CD4-positive, alpha-beta T cell (primary cell): ENCODE results near the gene RIOX2. TPM values are rescaled to one million over a fixed set of nuclear protein-coding genes. Genes with fewer than 3 reads are reported as not detected.

Experiments used
- ATAC-seq: fragments of 200-7000 bp; cut with Tn5 transposase; one replicate; pipeline ENCODE4 v1.10.0; 2022; ENCODE audit warnings: mild to moderate bottlenecking; ENCODE audit not compliant: poor library complexity
- CTCF ChIA-PET: fragments of 350-600 bp; sonication (Branson Sonifier 250); formaldehyde crosslinking; loops from one replicate; lab custom pipeline; 2021; ENCODE audit warnings: antibody characterized with exemption, inconsistent platforms; lab: Charles Lee
- POLR2A ChIA-PET: fragments of 350-600 bp; sonication (Branson Sonifier 250); formaldehyde crosslinking; loops from one replicate; lab custom pipeline; 2021; ENCODE audit warnings: antibody characterized with exemption, inconsistent platforms; lab: Charles Lee
- DNase-seq, 14 experiments: peaks; one replicate each; pipeline ENCODE4 v3.0.0-alpha.2; 2013 to 2020; ENCODE audit warnings: mixed read lengths in 2 of 14
- H3K27ac ChIP-seq, 2 donors: one replicate each; pipeline versions ENCODE4 v1.5.1 to v1.7.0; 2013; ENCODE audit warnings: low read length in 2 of 2, low read depth in 1 of 2, mild to moderate bottlenecking in 1 of 2
- H3K27me3 ChIP-seq, 2 experiments: 1 replicate in 1 of 2; 2 replicates in 1 of 2; pipeline versions ENCODE4 v1.6.1 to v1.7.0; 2013; ENCODE audit warnings: low read length in 2 of 2, control low read depth in 1 of 2, mild to moderate bottlenecking in 1 of 2, moderate library complexity in 1 of 2; ENCODE audit not compliant: insufficient read depth in 2 of 2, control insufficient read depth in 1 of 2
- H3K36me3 ChIP-seq: one replicate; pipeline ENCODE4 v1.6.1; 2013; ENCODE audit warnings: low read length, control low read depth; ENCODE audit not compliant: insufficient read depth
- H3K4me1 ChIP-seq: one replicate; pipeline ENCODE4 v1.6.1; 2013; ENCODE audit warnings: low read length, control low read depth; ENCODE audit not compliant: insufficient read depth
- H3K4me3 ChIP-seq: one replicate; pipeline ENCODE4 v1.5.1; 2013; ENCODE audit warnings: mild to moderate bottlenecking, low read length, moderate library complexity
- H3K9me3 ChIP-seq, 2 experiments: 1 replicate in 1 of 2; 2 replicates in 1 of 2; pipeline versions ENCODE4 v1.6.1 to v1.7.0; 2013; ENCODE audit warnings: low read length in 2 of 2, mild to moderate bottlenecking in 2 of 2, control low read depth in 1 of 2, moderate library complexity in 1 of 2; ENCODE audit not compliant: control insufficient read depth in 1 of 2, insufficient read depth in 1 of 2
- H3K27ac Mint-ChIP-seq: one replicate; pipeline ENCODE4 v1.8.0; 2020; ENCODE audit warnings: mixed read lengths
- H3K27me3 Mint-ChIP-seq: one replicate; pipeline ENCODE4 v1.8.0; 2021; ENCODE audit warnings: mixed read lengths
- H3K36me3 Mint-ChIP-seq: one replicate; pipeline ENCODE4 v1.8.0; 2021; ENCODE audit warnings: low read depth, mixed read lengths
- H3K4me1 Mint-ChIP-seq: one replicate; pipeline ENCODE4 v1.8.0; 2021; ENCODE audit warnings: low read depth, mixed read lengths
- H3K4me3 Mint-ChIP-seq: one replicate; pipeline ENCODE4 v1.8.0; 2020; ENCODE audit warnings: mild to moderate bottlenecking, mixed read lengths
- H3K9me3 Mint-ChIP-seq: one replicate; pipeline ENCODE4 v1.8.0; 2020; ENCODE audit warnings: mixed read lengths
- CTCF ChIP-seq: fragments of 200-600 bp; IDR thresholded peaks from one replicate; pipeline ENCODE4 v1.8.0; 2022; ENCODE audit warnings: antibody characterized with exemption, mild to moderate bottlenecking
- intact Hi-C, 2 experiments: fragments of 100-400 bp; cut with DNase I in 1 of 2; cut with micrococcal nuclease in 1 of 2; formaldehyde crosslinking; loops; one replicate each; pipeline versions ENCODE4 v1.15.1 to v1.9.0; 2023 to 2025; cut with DNase I, micrococcal nuclease
- total RNA-seq, 174 experiments: library from RNA in 2 of 174; stranded (reverse) in 2 of 174; gene quantifications; one replicate each; pipeline ENCODE4 v1.2.3 and lab custom pipeline; 2021 to 2026

The RIOX2 gene
- total RNA-seq, 2 experiments from 2014 or later, result 13.1 to 13.5 TPM

GRCh38 chr3:97949110-97949485 is 23.1 kb downstream of the RIOX2 start:
- POLR2A ChIA-PET, result no interaction called here
- Mint-ChIP-seq H3K27ac (no peak overlapping the region), H3K27me3 (no peaks in the 10 kb centered on the region), H3K4me3 (no peak overlapping the region), H3K36me3 (peaks cover 99% of the 10 kb centered on the region), H3K9me3 (no peaks in the 10 kb centered on the region), H3K4me1 (no peaks in the 10 kb centered on the region)
- CTCF ChIA-PET, result no interaction called here
- no peaks in the 10 kb centered on the region for H3K4me1 ChIP-seq
- no peak overlapping the region for H3K4me3 ChIP-seq
- no peak overlapping the region for H3K27ac ChIP-seq
- H3K36me3 ChIP-seq, result peaks cover 85% of the 10 kb centered on the region
- DNase-seq (no peak), ATAC-seq (no peak)
- intact Hi-C loops, result no loop called here
- TF ChIP-seq CTCF, result no peak
- no peaks in the 10 kb centered on the region for H3K27me3 ChIP-seq
- no peaks in the 10 kb centered on the region for H3K9me3 ChIP-seq

- Histone ChIP-seq H3K4me3 (no peak overlapping the region), H3K27ac (no peak overlapping the region), H3K36me3 (peaks cover 83% of the 10 kb centered on the region), H3K4me1 (no peaks in the 10 kb centered on the region), H3K9me3 (no peaks in the 10 kb centered on the region), H3K27me3 (no peaks in the 10 kb centered on the region)
- no peak for TF ChIP-seq CTCF
- no peak for ATAC-seq
- peaks cover 99% of the 10 kb centered on the region for H3K36me3 Mint-ChIP-seq
- no peaks in the 10 kb centered on the region for H3K27me3 Mint-ChIP-seq
- H3K4me3 Mint-ChIP-seq, result no peak overlapping the region
- no peaks in the 10 kb centered on the region for H3K9me3 Mint-ChIP-seq
- H3K27ac Mint-ChIP-seq, result no peak overlapping the region
- ChIA-PET CTCF (no interaction called here), POLR2A (no interaction called here)
- intact Hi-C loops, result no loop called here
- DNase-seq, result no peak
- H3K4me1 Mint-ChIP-seq, result no peaks in the 10 kb centered on the region
These were observed 23.7 kb downstream of the RIOX2 start for GRCh38 chr3:97948351-97949109.

- POLR2A ChIA-PET, result interaction anchor here (1.3 kb wide), 1 partner anchor 121 kb away, joined by 3 read pairs; the partner anchor contains the start of gene CRYBG3
- no peaks in the 10 kb centered on the region for H3K27me3 Mint-ChIP-seq
- ATAC-seq (no peak), DNase-seq (no peak)
- peaks cover 52% of the 10 kb centered on the region for H3K36me3 ChIP-seq
- no peaks in the 10 kb centered on the region for H3K4me1 ChIP-seq
- no peaks in the 10 kb centered on the region for H3K9me3 Mint-ChIP-seq
- CTCF ChIA-PET, result interaction anchor here (1.4 kb wide), 1 partner anchor 122 kb away, joined by 3 read pairs; the partner anchor contains the start of gene CRYBG3
- H3K27ac ChIP-seq, result no peak overlapping the region
- H3K4me3 ChIP-seq, result no peak overlapping the region
- no peaks in the 10 kb centered on the region for H3K27me3 ChIP-seq
- H3K9me3 ChIP-seq, result no peaks in the 10 kb centered on the region
- H3K27ac Mint-ChIP-seq, result no peak overlapping the region
- no peaks in the 10 kb centered on the region for H3K4me1 Mint-ChIP-seq
- H3K36me3 Mint-ChIP-seq, result peaks cover 56% of the 10 kb centered on the region
- no peak overlapping the region for H3K4me3 Mint-ChIP-seq
- TF ChIP-seq CTCF, result no peak
- intact Hi-C loops, result loop anchor here in 1 of 2 experiments (5.0 kb wide), 1 partner anchor 79 kb away; no protein-coding TSS in a partner anchor
These were observed 29.3 kb downstream of the RIOX2 start for GRCh38 chr3:97942801-97943546.
